Neutrophil (primary cell): ENCODE results near the gene STOML1.

ENCODE experiments used
- H3K27ac ChIP-seq: fragments of 200-600 bp; sonication (generic); 2 replicates; pipeline ENCODE4 v1.5.1; 2016; ENCODE audit warnings: mild to moderate bottlenecking, moderate library complexity
- H3K27me3 ChIP-seq: fragments of 200-600 bp; sonication (generic); 2 replicates; pipeline ENCODE4 v1.6.0; 2016; ENCODE audit warnings: mild to moderate bottlenecking
- H3K36me3 ChIP-seq: fragments of 200-600 bp; sonication (generic); 2 replicates; pipeline ENCODE4 v1.5.1; 2017
- H3K4me1 ChIP-seq, 2 experiments: fragments of 200-600 bp in 1 of 2; sonication (generic) in 1 of 2; 1 replicate in 1 of 2; 2 replicates in 1 of 2; pipeline versions ENCODE4 v1.5.1 to v1.6.1; 2013 to 2016; ENCODE audit warnings: low read depth in 1 of 2, low read length in 1 of 2, mild to moderate bottlenecking in 1 of 2, moderate library complexity in 1 of 2; ENCODE audit not compliant: control insufficient read depth in 1 of 2, insufficient read depth in 1 of 2
- H3K4me3 ChIP-seq, 2 experiments: fragments of 200-600 bp in 1 of 2; sonication (generic) in 1 of 2; 1 replicate in 1 of 2; 2 replicates in 1 of 2; pipeline ENCODE4 v1.5.1; 2013 to 2016; ENCODE audit warnings: low read depth in 1 of 2, low read length in 1 of 2, mild to moderate bottlenecking in 1 of 2, moderate library complexity in 1 of 2
- H3K9me3 ChIP-seq: fragments of 200-600 bp; sonication (generic); 2 replicates; pipeline ENCODE4 v1.5.1; 2016
- CTCF ChIP-seq: fragments of 200-600 bp; sonication (generic); IDR thresholded peaks from 2 replicates; pipeline ENCODE4 v1.5.1; 2016; ENCODE audit warnings: antibody characterized with exemption

Gene STOML1

GRCh38 chr15:73959801-73960200 is 32.3 kb downstream of the STOML1 start:
- peaks cover under 1% of the 10 kb centered on the region in 2 experiments for H3K4me1 ChIP-seq
- H3K27me3 ChIP-seq: peaks cover 48% of the 10 kb centered on the region
- TF ChIP-seq CTCF: no peak
- H3K27ac ChIP-seq: no peak overlapping the region
- H3K9me3 ChIP-seq: no peaks in the 10 kb centered on the region
- no peaks in the 10 kb centered on the region for H3K36me3 ChIP-seq
- no peak overlapping the region for H3K4me3 ChIP-seq

GRCh38 chr15:73959012-73959581 is 33.0 kb downstream of the STOML1 start:
- Histone ChIP-seq H3K36me3 (no peaks in the 10 kb centered on the region), H3K27ac (no peak overlapping the region), H3K4me3 (no peak overlapping the region), H3K4me1 (no peaks in the 10 kb centered on the region), H3K9me3 (no peaks in the 10 kb centered on the region), H3K27me3 (peaks cover 50% of the 10 kb centered on the region)
- no peak for TF ChIP-seq CTCF

GRCh38 chr15:73957785-73958184 is 34.3 kb downstream of the STOML1 start:
- no peak overlapping the region for H3K4me3 ChIP-seq
- TF ChIP-seq CTCF: no peak
- H3K9me3 ChIP-seq: no peaks in the 10 kb centered on the region
- no peak overlapping the region for H3K27ac ChIP-seq
- H3K27me3 ChIP-seq: peaks cover 50% of the 10 kb centered on the region
- H3K4me1 ChIP-seq: no peaks in the 10 kb centered on the region
- H3K36me3 ChIP-seq: no peaks in the 10 kb centered on the region

- H3K27ac ChIP-seq: no peak overlapping the region
- no peak overlapping the region for H3K4me3 ChIP-seq
- peaks cover 50% of the 10 kb centered on the region for H3K27me3 ChIP-seq
- H3K4me1 ChIP-seq: no peaks in the 10 kb centered on the region
- no peaks in the 10 kb centered on the region for H3K9me3 ChIP-seq
- TF ChIP-seq CTCF: no peak
- no peaks in the 10 kb centered on the region for H3K36me3 ChIP-seq
Measured at GRCh38 chr15:73957276-73957675, 34.8 kb downstream of the STOML1 start.

- TF ChIP-seq CTCF: no peak
- Histone ChIP-seq H3K27ac (no peak overlapping the region), H3K36me3 (no peaks in the 10 kb centered on the region), H3K27me3 (peaks cover 50% of the 10 kb centered on the region), H3K4me3 (no peak overlapping the region), H3K4me1 (no peaks in the 10 kb centered on the region), H3K9me3 (no peaks in the 10 kb centered on the region)
Measured at GRCh38 chr15:73956743-73957135, 35.4 kb downstream of the STOML1 start.
